HepG2 (cell line): ENCODE data around the gene VIT. TPM values are rescaled to one million over a fixed set of nuclear protein-coding genes. Genes with fewer than 3 reads are reported as not detected.

Experiments used
- ATAC-seq: fragments of 200-7000 bp; cut with Tn5 transposase; 3 replicates; pipeline ENCODE4 v1.9.1; 2020; ENCODE audit warnings: mild to moderate bottlenecking, moderate library complexity
- BruUV-seq: library from RNA; stranded (reverse); fragments of 400-500 nt; replicated peaks from 2 replicates; lab custom pipeline; 2021; lab: Mats Ljungman, UMichigan
- CTCF ChIA-PET: fragments of 300-600 bp; formaldehyde crosslinking; extraction: SDS; loops from one replicate; lab custom pipeline; 2021; ENCODE audit warnings: low total read pairs, inconsistent platforms, low intra/inter-chr PET ratio; lab: Yijun Ruan, JAX
- POLR2A ChIA-PET: fragments of 350-600 bp; sonication (Branson Sonifier 250); formaldehyde crosslinking; loops from one replicate; lab custom pipeline; 2020; ENCODE audit warnings: antibody characterized with exemption, inconsistent platforms; lab: Yijun Ruan, JAX
- DNase-seq: peaks from one replicate; pipeline ENCODE4 v3.0.0-alpha.2; 2015; ENCODE audit warnings: low spot score
- FAIRE-seq: peaks from 3 replicates; lab custom pipeline; 2011; peaks lifted over from hg19 to GRCh38; lab: Jason Lieb, UNC
- H2AFZ ChIP-seq: one replicate; pipeline ENCODE4 v1.6.1; 2011; ENCODE audit warnings: low read length, inconsistent platforms
- H3K27ac ChIP-seq: fragments of 300-600 bp; 3 replicates; pipeline ENCODE4 v1.8.0; 2011; ENCODE audit warnings: mixed run types, mild to moderate bottlenecking, mixed read lengths, low read length, inconsistent platforms; ENCODE audit not compliant: insufficient read depth; ENCODE audit errors: extremely low read length
- H3K27me3 ChIP-seq, 2 experiments: fragments of 200-600 bp in 1 of 2; 2 replicates in 1 of 2; 3 replicates in 1 of 2; pipeline versions ENCODE4 v1.6.0 to v1.8.0; 2011; ENCODE audit warnings: low read length in 2 of 2, mild to moderate bottlenecking in 2 of 2, moderate library complexity in 2 of 2, inconsistent platforms in 1 of 2; ENCODE audit not compliant: insufficient read depth in 2 of 2, control insufficient read depth in 1 of 2
- H3K36me3 ChIP-seq, 2 experiments: fragments of 200-600 bp in 1 of 2; replicated peaks in 1 of 2; 2 replicates in 1 of 2; 3 replicates in 1 of 2; pipeline versions ENCODE4 v1.5.1 to v1.8.0; 2011; ENCODE audit warnings: low read length in 2 of 2, inconsistent platforms in 1 of 2; ENCODE audit not compliant: insufficient read depth in 2 of 2, control insufficient read depth in 1 of 2
- H3K4me1 ChIP-seq: 2 replicates; pipeline ENCODE4 v1.5.1; 2012; ENCODE audit warnings: low read length, inconsistent platforms; ENCODE audit not compliant: insufficient read depth
- H3K4me2 ChIP-seq: 2 replicates; pipeline ENCODE4 v1.6.0; 2011; ENCODE audit warnings: low read depth, low read length, inconsistent platforms
- H3K4me3 ChIP-seq, 3 experiments: fragments of 200-600 bp in 1 of 3; sonication (generic), shearing (Covaris generic) in 1 of 3; replicated peaks in 1 of 3; 2 replicates each; pipeline ENCODE4 v1.5.1; 2011 to 2016; ENCODE audit warnings: low read length in 3 of 3, inconsistent platforms in 2 of 3, low read depth in 2 of 3, mild to moderate bottlenecking in 2 of 3, control low read depth in 1 of 3, mixed read lengths in 1 of 3; ENCODE audit not compliant: insufficient read depth in 1 of 3
- H3K79me2 ChIP-seq: one replicate; pipeline ENCODE4 v1.6.1; 2011; ENCODE audit warnings: low read length, inconsistent platforms; ENCODE audit not compliant: insufficient read depth
- H3K9ac ChIP-seq: 2 replicates; pipeline ENCODE4 v1.6.0; 2011; ENCODE audit warnings: mild to moderate bottlenecking, low read depth, low read length, inconsistent platforms; ENCODE audit not compliant: insufficient read depth
- H3K9me3 ChIP-seq: 2 replicates; pipeline ENCODE4 v1.5.1; 2012; ENCODE audit warnings: mild to moderate bottlenecking, low read length
- H4K20me1 ChIP-seq: 2 replicates; pipeline ENCODE4 v1.6.0; 2011; ENCODE audit warnings: inconsistent platforms, mild to moderate bottlenecking, low read length, moderate library complexity; ENCODE audit not compliant: insufficient read depth
- ATRX ChIP-seq: sonication (generic); formaldehyde crosslinking; IDR thresholded peaks from 2 replicates; pipeline ENCODE4 v1.4.0; 2020; ENCODE audit warnings: missing genetic modification reagents, borderline replicate concordance
- CCDC6 ChIP-seq: sonication (generic); formaldehyde crosslinking; IDR thresholded peaks from 2 replicates; pipeline ENCODE4 v1.8.1; 2022; ENCODE audit warnings: mild to moderate bottlenecking, missing genetic modification reagents, moderate library complexity
- ELF3 ChIP-seq: IDR thresholded peaks from 2 replicates; pipeline ENCODE4 v1.6.1; 2016; ENCODE audit warnings: missing genetic modification reagents, missing compliant biosample characterization
- MAF1 ChIP-seq: sonication (generic); formaldehyde crosslinking; IDR thresholded peaks from 2 replicates; pipeline ENCODE4 v1.5.0; 2020; ENCODE audit warnings: missing genetic modification reagents, borderline replicate concordance
- SUZ12 ChIP-seq: fragments of 150-350 bp; IDR thresholded peaks from 2 replicates; pipeline ENCODE4 v1.6.1; 2014; ENCODE audit warnings: low read depth, low read length
- ZFP36 ChIP-seq: fragments of 150-350 bp; IDR thresholded peaks from 2 replicates; pipeline ENCODE4 v1.6.1; 2018; ENCODE audit warnings: borderline replicate concordance, low read length, low read depth; ENCODE audit not compliant: partially characterized antibody
- ZNF607 ChIP-seq: sonication (generic); formaldehyde crosslinking; IDR thresholded peaks from 2 replicates; pipeline ENCODE4 v1.5.1; 2020; ENCODE audit warnings: missing genetic modification reagents, mild to moderate bottlenecking, borderline replicate concordance
- ZNF816 ChIP-seq: sonication (generic); formaldehyde crosslinking; IDR thresholded peaks from 2 replicates; pipeline ENCODE4 v1.8.0; 2022; ENCODE audit warnings: missing genetic modification reagents, mild to moderate bottlenecking, borderline replicate concordance
- WGBS: methylation state at CpG from one replicate; pipeline ENCODE4 v1.1.6; 2017; ENCODE audit warnings: low lambda C conversion rate; 5-methylcytosine and 5-hydroxymethylcytosine counted together
- in situ Hi-C: cut with HindIII; loops from 2 replicates; pipeline ENCODE4 v1.10.0; 2017; ENCODE audit warnings: low pct_unique_long_range_greater_than_20kb; ENCODE audit not compliant: extremely low pct_ligation_motif_present
- intact Hi-C: fragments of 100-400 bp; cut with micrococcal nuclease; formaldehyde crosslinking; loops from one replicate; pipeline ENCODE4 v1.10.0; 2022; ENCODE audit not compliant: unreplicated experiment
- polyA plus RNA-seq, 8 experiments: library from polyadenylated mRNA; depleted of rRNA in 3 of 8; stranded (reverse) in 7 of 8; unstranded in 1 of 8; fragments of >200 nt; fragmentation: Illumina TruSeq in 4 of 8; extraction: Trizol in 4 of 8; gene quantifications; 2 replicates each; pipeline versions ENCODE4 v1.2.1 to v1.2.3, GENCODE V29; 2011 to 2016; ENCODE audit warnings: low read depth in 4 of 8, missing spikeins in 1 of 8, mixed read lengths in 1 of 8; ENCODE audit not compliant: insufficient read depth in 1 of 8
- total RNA-seq, 5 experiments: library from RNA; depleted of rRNA; stranded (reverse); fragments of >200 nt; fragmentation: Illumina TruSeq; extraction: Trizol; gene quantifications; 2 replicates each; pipeline ENCODE4 v1.2.3, GENCODE V29; 2016; ENCODE audit warnings: low read depth in 1 of 5
- TF ChIP-seq, protein P1 (sequence below): sonication (generic); formaldehyde crosslinking; IDR thresholded peaks from 2 replicates; pipeline ENCODE4 v1.5.1; 2020; ENCODE audit warnings: missing genetic modification reagents, mild to moderate bottlenecking, borderline replicate concordance
- TF ChIP-seq, protein P2 (sequence below): sonication (generic); formaldehyde crosslinking; IDR thresholded peaks from 2 replicates; pipeline ENCODE4 v1.5.0; 2020; ENCODE audit warnings: mild to moderate bottlenecking, missing genetic modification reagents

The VIT gene
- total and polyA plus RNA-seq, 2 of the 13 experiments (the other 11 are each of a cell fraction or from before 2014, with no cell fraction given) = not detected

DNA sequence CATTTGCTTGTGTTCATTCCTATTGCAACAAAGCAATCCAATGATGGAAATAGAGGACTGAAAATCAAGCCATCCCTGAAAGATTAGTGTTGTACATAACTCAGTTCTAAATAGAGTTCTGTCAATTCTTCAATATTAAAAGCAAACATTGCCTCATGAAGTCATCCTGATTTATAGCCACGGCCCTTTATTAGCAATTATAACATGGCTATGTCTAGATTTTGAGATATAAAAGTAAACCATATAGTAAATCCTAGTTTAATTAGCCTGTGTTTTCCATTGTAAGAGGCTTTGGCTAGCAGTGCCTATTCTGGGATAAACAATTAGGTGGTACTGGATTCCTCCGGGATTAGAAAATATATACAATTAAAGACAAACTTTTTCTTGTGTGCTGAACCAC is 33.2 kb upstream of the VIT start:
- Histone ChIP-seq H3K4me3 (no peak overlapping the region), H3K9ac (no peak overlapping the region), H3K79me2 (no peaks in the 10 kb centered on the region), H3K4me1 (peaks cover 47% of the 10 kb centered on the region), H2AFZ (no peak overlapping the region), H3K4me2 (no peak overlapping the region), H3K36me3 (no peaks in the 10 kb centered on the region), H4K20me1 (no peaks in the 10 kb centered on the region), H3K9me3 (no peaks in the 10 kb centered on the region), H3K27me3 (no peaks in the 10 kb centered on the region), H3K27ac (no peak overlapping the region)
- in situ Hi-C loops = loop anchor here (5.0 to 10.0 kb wide), 3 partner anchors 66 to 311 kb away; partner anchors contain the start of gene FEZ2
- intact Hi-C loops = loop anchor here (5.0 kb wide), 3 partner anchors 116 to 206 kb away; no protein-coding TSS in a partner anchor
- FAIRE-seq = no peak
- BruUV-seq = no TSS peak
- POLR2A ChIA-PET = no interaction called here
- no peak for DNase-seq
- WGBS = 85% methylated on average over 2 of the region's 2 CpGs
- TF ChIP-seq ZNF607 (no peak), MAF1 (CRISPR knock-in tag) (no peak)
- TF ChIP-seq, protein P1, sequence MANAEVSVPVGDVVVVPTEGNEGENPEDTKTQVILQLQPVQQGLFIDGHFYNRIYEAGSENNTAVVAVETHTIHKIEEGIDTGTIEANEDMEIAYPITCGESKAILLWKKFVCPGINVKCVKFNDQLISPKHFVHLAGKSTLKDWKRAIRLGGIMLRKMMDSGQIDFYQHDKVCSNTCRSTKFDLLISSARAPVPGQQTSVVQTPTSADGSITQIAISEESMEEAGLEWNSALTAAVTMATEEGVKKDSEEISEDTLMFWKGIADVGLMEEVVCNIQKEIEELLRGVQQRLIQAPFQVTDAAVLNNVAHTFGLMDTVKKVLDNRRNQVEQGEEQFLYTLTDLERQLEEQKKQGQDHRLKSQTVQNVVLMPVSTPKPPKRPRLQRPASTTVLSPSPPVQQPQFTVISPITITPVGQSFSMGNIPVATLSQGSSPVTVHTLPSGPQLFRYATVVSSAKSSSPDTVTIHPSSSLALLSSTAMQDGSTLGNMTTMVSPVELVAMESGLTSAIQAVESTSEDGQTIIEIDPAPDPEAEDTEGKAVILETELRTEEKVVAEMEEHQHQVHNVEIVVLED (CRISPR knock-in tag) = no peak
- ATAC-seq = no peak
- CTCF ChIA-PET = no interaction called here

DNA sequence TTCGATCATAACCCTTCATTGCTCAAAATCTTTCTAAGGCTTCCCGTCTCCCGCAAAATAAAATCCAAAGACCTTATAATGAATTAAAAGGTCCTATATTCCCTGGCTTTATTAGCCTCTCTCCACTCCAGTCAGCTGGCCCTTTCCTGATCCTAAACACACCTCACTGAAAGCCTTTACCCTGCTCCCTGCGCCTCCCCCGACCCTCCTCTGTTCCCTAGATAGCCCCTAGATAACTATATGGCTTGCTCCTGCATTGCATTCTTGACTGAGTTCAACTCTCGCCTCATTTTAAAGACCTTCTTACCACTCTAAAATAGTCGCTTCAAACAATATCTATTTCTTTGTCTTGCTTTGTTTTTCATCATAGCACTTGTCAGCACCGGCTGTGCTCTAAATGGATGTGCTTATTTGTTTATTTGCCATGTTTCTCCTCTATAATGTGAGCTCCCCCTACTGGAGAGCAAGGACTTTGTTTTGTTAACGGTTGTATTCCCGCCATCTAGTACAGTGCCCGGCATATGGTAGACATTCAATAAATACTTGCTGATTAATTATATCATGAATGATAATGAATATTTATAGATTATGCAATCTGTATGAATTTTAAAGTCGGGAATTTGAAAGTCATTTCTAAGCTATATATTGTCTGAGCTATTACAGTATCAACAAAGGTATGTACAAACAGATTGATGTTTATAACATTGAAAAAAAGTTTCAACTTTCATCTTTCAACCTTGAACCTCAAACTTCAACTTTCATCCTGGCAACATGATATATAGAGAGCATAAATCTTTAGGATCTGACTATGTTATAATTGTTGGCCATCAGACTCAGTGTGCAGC is 32.4 kb upstream of the VIT start:
- no peaks in the 10 kb centered on the region for H3K36me3 ChIP-seq
- DNase-seq (peak; percentile 81), ATAC-seq (peak; percentile 88), FAIRE-seq (no peak)
- peak overlapping the region; percentile 14; the same call in 1 of the 2 replicates for H3K4me2 ChIP-seq
- intact Hi-C loops (loop anchor here (1.0 to 5.0 kb wide), 7 partner anchors 67 to 793 kb away; no protein-coding TSS in a partner anchor), in situ Hi-C loops (loop anchor here (5.0 to 10.0 kb wide), 3 partner anchors 67 to 312 kb away; partner anchors contain the start of gene FEZ2)
- WGBS = 38% methylated on average over 12 of the region's 12 CpGs
- H3K27me3 ChIP-seq = no peaks in the 10 kb centered on the region
- BruUV-seq = no TSS peak
- no peak overlapping the region for H3K9ac ChIP-seq
- no peaks in the 10 kb centered on the region for H4K20me1 ChIP-seq
- H3K27ac ChIP-seq = no peak overlapping the region
- no peaks in the 10 kb centered on the region for H3K79me2 ChIP-seq
- H3K4me1 ChIP-seq = peaks cover 39% of the 10 kb centered on the region
- POLR2A ChIA-PET = interaction anchor here (1.1 kb wide), 1 partner anchor 66 kb away, joined by 3 read pairs; the partner anchor contains the start of gene FEZ2
- no peak overlapping the region for H3K4me3 ChIP-seq
- H2AFZ ChIP-seq = no peak overlapping the region
- CTCF ChIA-PET = interaction anchor here (0.9 kb wide), 1 partner anchor 691 kb away, joined by 3 read pairs; no protein-coding TSS in a partner anchor
- no peaks in the 10 kb centered on the region for H3K9me3 ChIP-seq
- TF ChIP-seq ZNF816 (CRISPR knock-in tag) (no peak), ELF3 (peak; percentile 55; the same call in 1 of the 2 replicates), ATRX (CRISPR knock-in tag) (no peak), CCDC6 (CRISPR knock-in tag) (0 out of 2 replicates have a peak, but pooled peaks have one; percentile 12), ZFP36 (no peak), SUZ12 (no peak)
- TF ChIP-seq, protein P2, sequence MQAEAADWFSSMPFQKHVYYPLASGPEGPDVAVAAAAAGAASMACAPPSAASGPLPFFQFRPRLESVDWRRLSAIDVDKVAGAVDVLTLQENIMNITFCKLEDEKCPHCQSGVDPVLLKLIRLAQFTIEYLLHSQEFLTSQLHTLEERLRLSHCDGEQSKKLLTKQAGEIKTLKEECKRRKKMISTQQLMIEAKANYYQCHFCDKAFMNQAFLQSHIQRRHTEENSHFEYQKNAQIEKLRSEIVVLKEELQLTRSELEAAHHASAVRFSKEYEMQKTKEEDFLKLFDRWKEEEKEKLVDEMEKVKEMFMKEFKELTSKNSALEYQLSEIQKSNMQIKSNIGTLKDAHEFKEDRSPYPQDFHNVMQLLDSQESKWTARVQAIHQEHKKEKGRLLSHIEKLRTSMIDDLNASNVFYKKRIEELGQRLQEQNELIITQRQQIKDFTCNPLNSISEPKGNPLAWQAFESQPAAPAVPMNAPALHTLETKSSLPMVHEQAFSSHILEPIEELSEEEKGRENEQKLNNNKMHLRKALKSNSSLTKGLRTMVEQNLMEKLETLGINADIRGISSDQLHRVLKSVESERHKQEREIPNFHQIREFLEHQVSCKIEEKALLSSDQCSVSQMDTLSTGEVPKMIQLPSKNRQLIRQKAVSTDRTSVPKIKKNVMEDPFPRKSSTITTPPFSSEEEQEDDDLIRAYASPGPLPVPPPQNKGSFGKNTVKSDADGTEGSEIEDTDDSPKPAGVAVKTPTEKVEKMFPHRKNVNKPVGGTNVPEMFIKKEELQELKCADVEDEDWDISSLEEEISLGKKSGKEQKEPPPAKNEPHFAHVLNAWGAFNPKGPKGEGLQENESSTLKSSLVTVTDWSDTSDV (CRISPR knock-in tag) = no peak
